GM12878 (cell line): ENCODE data around the gene SOX18. TPM values are rescaled to one million over a fixed set of nuclear protein-coding genes. Genes with fewer than 3 reads are reported as not detected.

ENCODE experiments used
- ATAC-seq: fragments of 200-7000 bp; cut with Tn5 transposase; 3 replicates; pipeline ENCODE4 v1.9.1; 2020; ENCODE audit warnings: mild to moderate bottlenecking, moderate library complexity
- BruUV-seq: library from RNA; stranded (reverse); fragments of 400-500 nt; replicated peaks from 2 replicates; lab custom pipeline; 2021; lab: Mats Ljungman, UMichigan
- CTCF ChIA-PET: fragments of 300-600 bp; sonication (Branson Sonifier 250); formaldehyde crosslinking; extraction: SDS; loops from one replicate; lab custom pipeline; 2021; ENCODE audit warnings: inconsistent platforms; lab: Yijun Ruan, JAX
- POLR2A ChIA-PET: fragments of 350-600 bp; formaldehyde crosslinking; extraction: SDS; loops from one replicate; lab custom pipeline; 2021; ENCODE audit warnings: inconsistent platforms; lab: Charles Lee
- RAD21 ChIA-PET: fragments of 300-600 bp; sonication (Branson Sonifier 250); formaldehyde crosslinking; loops from one replicate; lab custom pipeline; 2023; ENCODE audit warnings: antibody characterized with exemption; ENCODE audit not compliant: unreplicated experiment; lab: Charles Lee
- SMC1A ChIA-PET: fragments of 300-600 bp; sonication (Branson Sonifier 250); formaldehyde crosslinking; loops from one replicate; lab custom pipeline; 2023; ENCODE audit not compliant: unreplicated experiment, uncharacterized antibody; lab: Charles Lee
- DNase-seq: peaks from one replicate; pipeline ENCODE4 v3.0.0-alpha.2; 2011; ENCODE audit warnings: low read depth, low spot score
- FAIRE-seq: peaks from 3 replicates; lab custom pipeline; 2011; peaks lifted over from hg19 to GRCh38; lab: Jason Lieb, UNC
- H2AFZ ChIP-seq: 2 replicates; pipeline ENCODE4 v1.6.0; 2011; ENCODE audit warnings: low read depth, low read length, control low read depth; ENCODE audit not compliant: control insufficient read depth
- H3K27ac ChIP-seq: 2 replicates; pipeline ENCODE4 v1.5.1; 2011; ENCODE audit warnings: control low read depth; ENCODE audit not compliant: control insufficient read depth, insufficient read depth
- H3K27me3 ChIP-seq, 2 experiments: replicated peaks in 1 of 2; 2 replicates each; pipeline versions ENCODE4 v1.6.0 to v1.6.1; 2011; ENCODE audit warnings: low read length in 1 of 2; ENCODE audit not compliant: control insufficient read depth in 2 of 2, insufficient read depth in 2 of 2
- H3K36me3 ChIP-seq, 2 experiments: 2 replicates each; pipeline ENCODE4 v1.5.1; 2011; ENCODE audit warnings: low read length in 1 of 2; ENCODE audit not compliant: control insufficient read depth in 2 of 2, insufficient read depth in 2 of 2
- H3K4me1 ChIP-seq: 2 replicates; pipeline ENCODE4 v1.6.1; 2011; ENCODE audit warnings: mild to moderate bottlenecking, low read length, moderate library complexity, mixed read lengths; ENCODE audit not compliant: control insufficient read depth, insufficient read depth
- H3K4me2 ChIP-seq: 2 replicates; pipeline ENCODE4 v1.6.0; 2011; ENCODE audit warnings: control low read depth; ENCODE audit not compliant: control insufficient read depth, insufficient read depth
- H3K4me3 ChIP-seq: fragments of 200-600 bp; sonication (generic); 2 replicates; pipeline ENCODE4 v1.5.1; 2016
- H3K79me2 ChIP-seq: 2 replicates; pipeline ENCODE4 v1.6.0; 2011; ENCODE audit warnings: low read length; ENCODE audit not compliant: control insufficient read depth, insufficient read depth
- H3K9ac ChIP-seq: 2 replicates; pipeline ENCODE4 v1.8.0; 2011; ENCODE audit warnings: low read length, control low read depth, mixed read lengths; ENCODE audit not compliant: control insufficient read depth, insufficient read depth
- H3K9me3 ChIP-seq: replicated peaks from 3 replicates; pipeline ENCODE4 v1.5.1; 2011; ENCODE audit warnings: mild to moderate bottlenecking, low read length; ENCODE audit not compliant: control insufficient read depth, insufficient read depth
- H4K20me1 ChIP-seq: 2 replicates; pipeline ENCODE4 v1.6.0; 2011; ENCODE audit not compliant: control insufficient read depth, insufficient read depth
- BACH1 ChIP-seq: fragments of 450-650 bp; IDR thresholded peaks from 2 replicates; pipeline ENCODE4 v1.6.1; 2017; ENCODE audit warnings: mild to moderate bottlenecking, borderline replicate concordance
- BRCA1 ChIP-seq: IDR thresholded peaks from 2 replicates; pipeline ENCODE4 v1.6.1; 2011; ENCODE audit warnings: low read depth, low read length, improper control_type of control experiment
- CHD2 ChIP-seq: IDR thresholded peaks from 2 replicates; pipeline ENCODE4 v1.6.1; 2011; ENCODE audit warnings: low read depth, low read length, improper control_type of control experiment, borderline replicate concordance
- CREB1 ChIP-seq: IDR thresholded peaks from 2 replicates; pipeline ENCODE4 v1.6.1; 2012; ENCODE audit warnings: low read depth, mild to moderate bottlenecking, inconsistent platforms
- HCFC1 ChIP-seq: fragments of 150-350 bp; IDR thresholded peaks from 2 replicates; pipeline ENCODE4 v1.6.1; 2014; ENCODE audit warnings: low read length
- JUND ChIP-seq: IDR thresholded peaks from 2 replicates; pipeline ENCODE4 v1.6.1; 2012; ENCODE audit warnings: low read depth, mild to moderate bottlenecking, low read length, improper control_type of control experiment, moderate library complexity
- MEF2B ChIP-seq: fragments of 450-650 bp; IDR thresholded peaks from 2 replicates; pipeline ENCODE4 v1.6.1; 2018; ENCODE audit warnings: mild to moderate bottlenecking, moderate library complexity; ENCODE audit not compliant: partially characterized antibody, poor library complexity, severe bottlenecking
- POLR2AphosphoS2 ChIP-seq: IDR thresholded peaks from 2 replicates; pipeline ENCODE4 v1.6.1; 2011; ENCODE audit warnings: low read depth, mild to moderate bottlenecking, low read length, improper control_type of control experiment, moderate library complexity
- RAD51 ChIP-seq: fragments of 450-650 bp; IDR thresholded peaks from 2 replicates; pipeline ENCODE4 v1.6.1; 2016; ENCODE audit warnings: moderate library complexity, mild to moderate bottlenecking, inconsistent platforms
- SMARCA5 ChIP-seq: fragments of 450-650 bp; IDR thresholded peaks from 2 replicates; pipeline ENCODE4 v1.6.1; 2017; ENCODE audit warnings: mild to moderate bottlenecking
- ZNF24 ChIP-seq: fragments of 450-650 bp; IDR thresholded peaks from 2 replicates; pipeline ENCODE4 v1.6.1; 2017; ENCODE audit warnings: antibody characterized with exemption, mild to moderate bottlenecking
- ZZZ3 ChIP-seq: IDR thresholded peaks from 2 replicates; pipeline ENCODE4 v1.6.1; 2011; ENCODE audit warnings: low read depth; ENCODE audit not compliant: control insufficient read depth, insufficient read length
- WGBS: methylation state at CpG from one replicate; pipeline ENCODE4 v1.1.6; 2016; ENCODE audit warnings: low lambda C conversion rate; ENCODE audit not compliant: insufficient replicate concordance, insufficient coverage; ENCODE audit errors: missing lambda C conversion rate; 5-methylcytosine and 5-hydroxymethylcytosine counted together
- in situ Hi-C: fragments of 300-500 bp; cut with MboI; formaldehyde crosslinking; loops from 9 replicates; pipeline ENCODE4 v1.14.3; 2018; ENCODE audit warnings: mixed read lengths
- intact Hi-C: fragments of 100-400 bp; cut with micrococcal nuclease; formaldehyde crosslinking; loops from one replicate; pipeline ENCODE4 v1.14.2; 2022; ENCODE audit not compliant: unreplicated experiment
- polyA plus RNA-seq, 11 experiments: library from polyadenylated mRNA; depleted of rRNA in 4 of 11; unstranded in 6 of 11; stranded (reverse) in 5 of 11; fragments of >200 nt; fragmentation: Nextera tagmentation in 4 of 11; fragmentation: Illumina TruSeq in 1 of 11; extraction: Ambion mirVana in 4 of 11; extraction: Trizol in 1 of 11; gene quantifications; 1 replicate in 1 of 11; 2 replicates in 10 of 11; pipeline versions ENCODE4 v1.2.1 to v1.2.3, GENCODE V29; 2011 to 2016; ENCODE audit warnings: inconsistent platforms in 2 of 11, missing spikeins in 2 of 11, low read depth in 1 of 11
- total RNA-seq, 4 experiments: library from RNA; depleted of rRNA in 3 of 4; stranded (reverse); fragments of >200 nt in 3 of 4; fragmentation: Illumina TruSeq in 1 of 4; extraction: Trizol in 1 of 4; gene quantifications; 2 replicates each; pipeline versions ENCODE4 v1.2.1 to v1.2.3, GENCODE V29; 2013 to 2021
- TF ChIP-seq, protein P1 (sequence below): fragments of 450-650 bp; IDR thresholded peaks from 2 replicates; pipeline ENCODE4 v1.6.1; 2018; ENCODE audit warnings: mild to moderate bottlenecking, low read depth, moderate library complexity; ENCODE audit not compliant: partially characterized antibody
- TF ChIP-seq, protein P2 (sequence below): fragments of 450-650 bp; IDR thresholded peaks from 2 replicates; pipeline ENCODE4 v1.6.1; 2017; ENCODE audit warnings: mild to moderate bottlenecking, moderate library complexity

SOX18 gene
- total and polyA plus RNA-seq, 10 of the 15 experiments (the other 5 are each of a cell fraction or from before 2014, with no cell fraction given): 0.05 to 5.6 (median 0.28) TPM; not detected in 3

DNA sequence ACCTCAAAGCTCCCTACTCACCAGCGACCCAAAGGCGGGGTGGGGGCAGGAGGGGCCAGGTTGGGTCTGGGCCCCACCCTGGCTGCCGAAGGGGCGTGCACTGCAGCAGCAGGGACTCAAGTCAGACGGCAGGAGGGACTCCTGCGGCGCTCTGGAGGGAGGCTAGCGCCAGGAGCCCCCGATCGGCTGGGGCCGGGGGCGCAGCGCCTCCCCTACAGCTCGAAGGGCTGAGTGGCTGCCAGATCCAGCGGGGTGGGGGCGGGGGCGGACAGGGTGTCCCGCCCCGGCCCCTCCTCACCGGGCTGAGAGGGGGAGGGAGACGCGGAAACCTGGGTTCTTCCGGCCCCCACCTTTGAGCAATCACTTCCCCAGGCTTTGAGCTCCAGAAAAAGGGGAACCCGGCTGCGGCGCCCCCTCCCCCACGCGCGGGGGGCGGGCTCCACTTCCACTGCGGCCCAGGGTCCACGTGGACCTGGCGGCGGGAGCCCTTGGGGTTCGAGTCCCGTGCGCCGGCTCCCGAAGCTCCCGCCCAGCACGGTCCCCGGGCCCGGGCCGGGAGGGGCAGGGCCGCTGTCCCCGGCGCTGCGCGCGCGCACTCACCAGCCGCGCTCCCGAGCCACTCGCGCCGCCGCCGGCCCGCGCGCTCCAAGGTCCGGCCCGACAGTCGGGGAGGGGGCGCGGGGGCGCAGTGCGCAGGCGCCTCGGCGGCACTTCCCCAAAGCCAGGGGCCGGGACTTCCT lies 30.0 kb upstream of the SOX18 start, which contains the start of gene RGS19:
RGS19 (minus strand) TSS at position 246 of the 740 bp plus-strand sequence. CDS start 2,632 bp downstream, outside the sequence.
- peak within 1 kb of the TSS; percentile 97 for H3K4me2 ChIP-seq
- peaks cover 2 to 4% of the 10 kb centered on the region in 2 experiments; a peak in 2 of 4 replicates for H3K27me3 ChIP-seq
- FAIRE-seq (peak; percentile 13), ATAC-seq (peak; percentile 45), DNase-seq (no peak)
- BruUV-seq: no TSS peak
- peak within 1 kb of the TSS; percentile 85 for H3K27ac ChIP-seq
- SMC1A ChIA-PET: interaction anchor here (1.0 to 2.4 kb wide), 6 partner anchors 15 to 41 kb away, joined by 3 to 8 read pairs (median 5); partner anchors contain the start of gene TCEA2
- no peaks in the 10 kb centered on the region for H3K9me3 ChIP-seq
- intact Hi-C loops (loop anchor here (2.0 kb wide), 1 partner anchor 17 kb away; the partner anchor contains the start of gene TCEA2), in situ Hi-C loops (no loop called here)
- 2% methylated on average over 23 of the region's 73 CpGs for WGBS
- peak within 1 kb of the TSS; percentile 83 for H3K4me3 ChIP-seq
- H3K79me2 ChIP-seq: peaks cover 30% of the 10 kb centered on the region
- peaks cover 26% of the 10 kb centered on the region for H3K4me1 ChIP-seq
- peak within 1 kb of the TSS; percentile 91 for H3K9ac ChIP-seq
- no peaks in the 10 kb centered on the region for H4K20me1 ChIP-seq
- H2AFZ ChIP-seq: peak within 1 kb of the TSS; percentile 54
- POLR2A ChIA-PET: interaction anchor here (0.6 to 3.5 kb wide), 12 partner anchors 9 to 457 kb away, joined by 3 to 14 read pairs (median 4); partner anchors contain the start of genes C20orf204, PRPF6 and SAMD10
- peaks cover 0 to 5% of the 10 kb centered on the region in 2 experiments; a peak in 3 of 4 replicates for H3K36me3 ChIP-seq
- RAD21 ChIA-PET: interaction anchor here (0.8 to 6.7 kb wide), 11 partner anchors 13 to 542 kb away, joined by 3 to 67 read pairs (median 5); partner anchors contain the start of genes PTK6 and TCEA2
- CTCF ChIA-PET: interaction anchor here (1.0 to 3.9 kb wide), 8 partner anchors 10 to 99 kb away, joined by 3 to 22 read pairs (median 6); no protein-coding TSS in a partner anchor
- TF ChIP-seq SMARCA5: 0 out of 2 replicates have a peak, but pooled peaks have one; percentile 53
- no peak for TF ChIP-seq CREB1
- TF ChIP-seq, protein P1, sequence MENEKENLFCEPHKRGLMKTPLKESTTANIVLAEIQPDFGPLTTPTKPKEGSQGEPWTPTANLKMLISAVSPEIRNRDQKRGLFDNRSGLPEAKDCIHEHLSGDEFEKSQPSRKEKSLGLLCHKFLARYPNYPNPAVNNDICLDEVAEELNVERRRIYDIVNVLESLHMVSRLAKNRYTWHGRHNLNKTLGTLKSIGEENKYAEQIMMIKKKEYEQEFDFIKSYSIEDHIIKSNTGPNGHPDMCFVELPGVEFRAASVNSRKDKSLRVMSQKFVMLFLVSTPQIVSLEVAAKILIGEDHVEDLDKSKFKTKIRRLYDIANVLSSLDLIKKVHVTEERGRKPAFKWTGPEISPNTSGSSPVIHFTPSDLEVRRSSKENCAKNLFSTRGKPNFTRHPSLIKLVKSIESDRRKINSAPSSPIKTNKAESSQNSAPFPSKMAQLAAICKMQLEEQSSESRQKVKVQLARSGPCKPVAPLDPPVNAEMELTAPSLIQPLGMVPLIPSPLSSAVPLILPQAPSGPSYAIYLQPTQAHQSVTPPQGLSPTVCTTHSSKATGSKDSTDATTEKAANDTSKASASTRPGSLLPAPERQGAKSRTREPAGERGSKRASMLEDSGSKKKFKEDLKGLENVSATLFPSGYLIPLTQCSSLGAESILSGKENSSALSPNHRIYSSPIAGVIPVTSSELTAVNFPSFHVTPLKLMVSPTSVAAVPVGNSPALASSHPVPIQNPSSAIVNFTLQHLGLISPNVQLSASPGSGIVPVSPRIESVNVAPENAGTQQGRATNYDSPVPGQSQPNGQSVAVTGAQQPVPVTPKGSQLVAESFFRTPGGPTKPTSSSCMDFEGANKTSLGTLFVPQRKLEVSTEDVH: no peak
- TF ChIP-seq BRCA1: no peak
- TF ChIP-seq BACH1: peak; percentile 88
- no peak for TF ChIP-seq POLR2AphosphoS2
- TF ChIP-seq JUND: no peak
- TF ChIP-seq RAD51: no peak
- TF ChIP-seq, protein P2, sequence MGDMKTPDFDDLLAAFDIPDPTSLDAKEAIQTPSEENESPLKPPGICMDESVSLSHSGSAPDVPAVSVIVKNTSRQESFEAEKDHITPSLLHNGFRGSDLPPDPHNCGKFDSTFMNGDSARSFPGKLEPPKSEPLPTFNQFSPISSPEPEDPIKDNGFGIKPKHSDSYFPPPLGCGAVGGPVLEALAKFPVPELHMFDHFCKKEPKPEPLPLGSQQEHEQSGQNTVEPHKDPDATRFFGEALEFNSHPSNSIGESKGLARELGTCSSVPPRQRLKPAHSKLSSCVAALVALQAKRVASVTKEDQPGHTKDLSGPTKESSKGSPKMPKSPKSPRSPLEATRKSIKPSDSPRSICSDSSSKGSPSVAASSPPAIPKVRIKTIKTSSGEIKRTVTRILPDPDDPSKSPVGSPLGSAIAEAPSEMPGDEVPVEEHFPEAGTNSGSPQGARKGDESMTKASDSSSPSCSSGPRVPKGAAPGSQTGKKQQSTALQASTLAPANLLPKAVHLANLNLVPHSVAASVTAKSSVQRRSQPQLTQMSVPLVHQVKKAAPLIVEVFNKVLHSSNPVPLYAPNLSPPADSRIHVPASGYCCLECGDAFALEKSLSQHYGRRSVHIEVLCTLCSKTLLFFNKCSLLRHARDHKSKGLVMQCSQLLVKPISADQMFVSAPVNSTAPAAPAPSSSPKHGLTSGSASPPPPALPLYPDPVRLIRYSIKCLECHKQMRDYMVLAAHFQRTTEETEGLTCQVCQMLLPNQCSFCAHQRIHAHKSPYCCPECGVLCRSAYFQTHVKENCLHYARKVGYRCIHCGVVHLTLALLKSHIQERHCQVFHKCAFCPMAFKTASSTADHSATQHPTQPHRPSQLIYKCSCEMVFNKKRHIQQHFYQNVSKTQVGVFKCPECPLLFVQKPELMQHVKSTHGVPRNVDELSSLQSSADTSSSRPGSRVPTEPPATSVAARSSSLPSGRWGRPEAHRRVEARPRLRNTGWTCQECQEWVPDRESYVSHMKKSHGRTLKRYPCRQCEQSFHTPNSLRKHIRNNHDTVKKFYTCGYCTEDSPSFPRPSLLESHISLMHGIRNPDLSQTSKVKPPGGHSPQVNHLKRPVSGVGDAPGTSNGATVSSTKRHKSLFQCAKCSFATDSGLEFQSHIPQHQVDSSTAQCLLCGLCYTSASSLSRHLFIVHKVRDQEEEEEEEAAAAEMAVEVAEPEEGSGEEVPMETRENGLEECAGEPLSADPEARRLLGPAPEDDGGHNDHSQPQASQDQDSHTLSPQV: no peak
- peak; percentile 86 for TF ChIP-seq CHD2
- no peak for TF ChIP-seq MEF2B
- 0 out of 2 replicates have a peak, but pooled peaks have one; percentile 30 for TF ChIP-seq ZNF24
- TF ChIP-seq ZZZ3: no peak
- TF ChIP-seq HCFC1: no peak; the same call in 1 of the 2 replicates
